HEK293 (cell line): ENCODE results near the gene RGPD8.

Source experiments
- ZFP3 ChIP-seq: fragments of 450-650 bp; formaldehyde crosslinking; IDR thresholded peaks from 2 replicates; pipeline ENCODE4 v1.5.1; 2016; ENCODE audit warnings: low read depth, missing biosample characterization, missing genetic modification characterization
- ZNF10 ChIP-seq: fragments of 450-650 bp; formaldehyde crosslinking; IDR thresholded peaks from 2 replicates; pipeline ENCODE4 v1.5.1; 2017; ENCODE audit warnings: missing biosample characterization, missing genetic modification characterization
- ZNF292 ChIP-seq: fragments of 450-650 bp; formaldehyde crosslinking; IDR thresholded peaks from 2 replicates; pipeline ENCODE4 v1.5.1; 2016; ENCODE audit warnings: low read depth, missing biosample characterization, missing genetic modification characterization, borderline replicate concordance
- ZNF37A ChIP-seq: fragments of 450-650 bp; IDR thresholded peaks from 2 replicates; pipeline ENCODE4 v1.5.1; 2018; ENCODE audit warnings: missing biosample characterization, missing genetic modification characterization
- ZNF423 ChIP-seq: fragments of 450-650 bp; formaldehyde crosslinking; IDR thresholded peaks from 2 replicates; pipeline ENCODE4 v1.5.1; 2016; ENCODE audit warnings: missing biosample characterization, missing genetic modification characterization
- ZNF571 ChIP-seq: fragments of 450-650 bp; formaldehyde crosslinking; IDR thresholded peaks from 2 replicates; pipeline ENCODE4 v1.5.0; 2017; ENCODE audit warnings: missing biosample characterization, missing genetic modification characterization
- TF ChIP-seq, protein P1 (sequence below): fragments of 450-650 bp; formaldehyde crosslinking; IDR thresholded peaks from 2 replicates; pipeline ENCODE4 v1.5.1; 2016; ENCODE audit warnings: missing biosample characterization, missing genetic modification characterization
- TF ChIP-seq, protein P2 (sequence below): fragments of 450-650 bp; formaldehyde crosslinking; IDR thresholded peaks from 2 replicates; pipeline ENCODE4 v1.5.1; 2016; ENCODE audit warnings: missing biosample characterization, missing genetic modification characterization

DNA sequence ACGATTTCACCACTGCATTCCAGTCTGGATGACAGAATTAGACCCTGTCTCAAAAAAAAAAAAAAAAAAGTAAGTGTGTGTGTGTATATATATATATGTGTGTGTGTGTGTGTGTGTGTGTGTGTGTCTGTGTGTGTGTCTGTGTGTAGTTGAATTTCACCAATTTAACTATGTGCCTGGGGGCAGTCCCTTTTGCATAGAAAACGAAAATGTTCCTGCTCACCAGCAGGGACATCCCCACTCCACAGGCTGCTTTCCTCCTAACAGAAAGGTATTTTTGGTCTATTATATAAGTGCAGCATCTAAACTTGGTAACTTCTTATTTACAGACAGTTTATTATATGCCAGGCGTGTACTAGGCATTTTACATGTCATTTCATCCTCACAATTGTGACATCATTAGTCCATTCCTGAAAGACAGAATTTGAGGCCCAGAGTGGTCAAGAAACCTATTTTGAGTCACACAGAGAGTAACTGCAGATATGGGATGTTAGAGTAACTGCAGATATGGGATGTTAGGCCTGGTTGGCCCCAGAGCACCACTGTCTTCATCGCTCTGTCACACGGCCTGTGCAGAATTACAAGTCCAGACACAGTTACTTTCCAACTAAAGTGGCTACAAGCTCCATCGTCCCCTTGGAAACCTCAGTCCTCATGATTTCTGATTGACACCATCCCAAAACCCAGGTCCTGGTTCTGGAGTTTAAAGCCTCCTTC lies 39.3 kb upstream of the RGPD8 start:
- TF ChIP-seq ZNF571 (tag by site-specific recombination) (no peak), ZNF10 (tag by site-specific recombination) (no peak), ZNF37A (no peak), ZNF292 (tag by site-specific recombination) (no peak), ZNF423 (no peak), ZFP3 (tag by site-specific recombination) (no peak)
- TF ChIP-seq, protein P1, sequence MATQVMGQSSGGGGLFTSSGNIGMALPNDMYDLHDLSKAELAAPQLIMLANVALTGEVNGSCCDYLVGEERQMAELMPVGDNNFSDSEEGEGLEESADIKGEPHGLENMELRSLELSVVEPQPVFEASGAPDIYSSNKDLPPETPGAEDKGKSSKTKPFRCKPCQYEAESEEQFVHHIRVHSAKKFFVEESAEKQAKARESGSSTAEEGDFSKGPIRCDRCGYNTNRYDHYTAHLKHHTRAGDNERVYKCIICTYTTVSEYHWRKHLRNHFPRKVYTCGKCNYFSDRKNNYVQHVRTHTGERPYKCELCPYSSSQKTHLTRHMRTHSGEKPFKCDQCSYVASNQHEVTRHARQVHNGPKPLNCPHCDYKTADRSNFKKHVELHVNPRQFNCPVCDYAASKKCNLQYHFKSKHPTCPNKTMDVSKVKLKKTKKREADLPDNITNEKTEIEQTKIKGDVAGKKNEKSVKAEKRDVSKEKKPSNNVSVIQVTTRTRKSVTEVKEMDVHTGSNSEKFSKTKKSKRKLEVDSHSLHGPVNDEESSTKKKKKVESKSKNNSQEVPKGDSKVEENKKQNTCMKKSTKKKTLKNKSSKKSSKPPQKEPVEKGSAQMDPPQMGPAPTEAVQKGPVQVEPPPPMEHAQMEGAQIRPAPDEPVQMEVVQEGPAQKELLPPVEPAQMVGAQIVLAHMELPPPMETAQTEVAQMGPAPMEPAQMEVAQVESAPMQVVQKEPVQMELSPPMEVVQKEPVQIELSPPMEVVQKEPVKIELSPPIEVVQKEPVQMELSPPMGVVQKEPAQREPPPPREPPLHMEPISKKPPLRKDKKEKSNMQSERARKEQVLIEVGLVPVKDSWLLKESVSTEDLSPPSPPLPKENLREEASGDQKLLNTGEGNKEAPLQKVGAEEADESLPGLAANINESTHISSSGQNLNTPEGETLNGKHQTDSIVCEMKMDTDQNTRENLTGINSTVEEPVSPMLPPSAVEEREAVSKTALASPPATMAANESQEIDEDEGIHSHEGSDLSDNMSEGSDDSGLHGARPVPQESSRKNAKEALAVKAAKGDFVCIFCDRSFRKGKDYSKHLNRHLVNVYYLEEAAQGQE (tag by site-specific recombination), result no peak
- TF ChIP-seq, protein P2, sequence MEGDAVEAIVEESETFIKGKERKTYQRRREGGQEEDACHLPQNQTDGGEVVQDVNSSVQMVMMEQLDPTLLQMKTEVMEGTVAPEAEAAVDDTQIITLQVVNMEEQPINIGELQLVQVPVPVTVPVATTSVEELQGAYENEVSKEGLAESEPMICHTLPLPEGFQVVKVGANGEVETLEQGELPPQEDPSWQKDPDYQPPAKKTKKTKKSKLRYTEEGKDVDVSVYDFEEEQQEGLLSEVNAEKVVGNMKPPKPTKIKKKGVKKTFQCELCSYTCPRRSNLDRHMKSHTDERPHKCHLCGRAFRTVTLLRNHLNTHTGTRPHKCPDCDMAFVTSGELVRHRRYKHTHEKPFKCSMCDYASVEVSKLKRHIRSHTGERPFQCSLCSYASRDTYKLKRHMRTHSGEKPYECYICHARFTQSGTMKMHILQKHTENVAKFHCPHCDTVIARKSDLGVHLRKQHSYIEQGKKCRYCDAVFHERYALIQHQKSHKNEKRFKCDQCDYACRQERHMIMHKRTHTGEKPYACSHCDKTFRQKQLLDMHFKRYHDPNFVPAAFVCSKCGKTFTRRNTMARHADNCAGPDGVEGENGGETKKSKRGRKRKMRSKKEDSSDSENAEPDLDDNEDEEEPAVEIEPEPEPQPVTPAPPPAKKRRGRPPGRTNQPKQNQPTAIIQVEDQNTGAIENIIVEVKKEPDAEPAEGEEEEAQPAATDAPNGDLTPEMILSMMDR (tag by site-specific recombination), result no peak
